Psoas muscle (tissue), 8 donors: ENCODE results near the gene CTIF. TPM values are rescaled to one million over a fixed set of nuclear protein-coding genes. Genes with fewer than 3 reads are reported as not detected.
A peak's percentile ranks its signal among the peaks of the same experiment; 100 is the strongest.

Source experiments
- ATAC-seq, 4 donors: fragments of 200-7000 bp; cut with Tn5 transposase; one replicate each; pipeline ENCODE4 v1.9.1; 2020; ENCODE audit warnings: moderate library complexity in 3 of 4, mild to moderate bottlenecking in 2 of 4
- DNase-seq, 2 donors: peaks; one replicate each; pipeline ENCODE4 v3.0.0-alpha.2; 2020
- H3K27ac ChIP-seq: fragments of 200-600 bp; one replicate; pipeline ENCODE4 v1.8.0; 2022
- H3K27me3 ChIP-seq, 3 donors: fragments of 200-600 bp in 1 of 3; one replicate each; pipeline versions ENCODE4 v1.6.1 to v1.8.0; 2013 to 2022; ENCODE audit warnings: low read length in 2 of 3, mild to moderate bottlenecking in 2 of 3, moderate library complexity in 1 of 3; ENCODE audit not compliant: insufficient read depth in 3 of 3
- H3K36me3 ChIP-seq, 2 donors: fragments of 200-600 bp in 1 of 2; one replicate each; pipeline versions ENCODE4 v1.6.1 to v1.8.0; 2013 to 2022; ENCODE audit warnings: low read depth in 1 of 2, mild to moderate bottlenecking in 1 of 2, moderate library complexity in 1 of 2; ENCODE audit not compliant: insufficient read depth in 1 of 2
- H3K4me1 ChIP-seq: fragments of 200-600 bp; one replicate; pipeline ENCODE4 v1.8.0; 2022
- H3K4me3 ChIP-seq: fragments of 200-600 bp; one replicate; pipeline ENCODE4 v1.8.0; 2022; ENCODE audit warnings: mild to moderate bottlenecking
- H3K9me3 ChIP-seq: fragments of 200-600 bp; one replicate; pipeline ENCODE4 v1.8.0; 2022
- CTCF ChIP-seq: fragments of 200-600 bp; IDR thresholded peaks from one replicate; pipeline ENCODE4 v1.8.0; 2022; ENCODE audit warnings: antibody characterized with exemption
- WGBS, 3 donors: extraction: QIAGEN DNeasy Blood & Tissue Kit; methylation state at CpG; one replicate each; pipeline versions ENCODE4 v1.1.6 to v1.1.7; 2013; 5-methylcytosine and 5-hydroxymethylcytosine counted together
- intact Hi-C, 2 donors: fragments of 100-400 bp; cut with DNase I; formaldehyde crosslinking; loops; one replicate each; pipeline versions ENCODE4 v1.11.0 to v1.14.2; 2022
- polyA plus RNA-seq, 3 donors: library from polyadenylated mRNA; stranded (reverse); fragments of 200-250 nt; gene quantifications; one replicate each; pipeline ENCODE4 v1.2.3, GENCODE V29; 2013
- total RNA-seq, 4 donors: library from RNA; stranded (reverse); fragmentation: NEBNext Ultra II Directional in 2 of 4; extraction: Animal tissue kit (Norgen Biotek cat#: 25700) in 2 of 4; gene quantifications; one replicate each; pipeline versions ENCODE4 v1.2.1 to v1.2.4, GENCODE V29; 2021 to 2023
- donor health status: healthy with polysubstance abuse.
- donor health status: DM: no; HTN: no; CAD: no; lungs with moderate emphysema.
- donor health status: Bipolar disorder and iron deficiency.
- donor health status: healthy.
- donor health status: DM: yes; HTN: yes; CAD: no.
- donor health status: DM: no; HTN: no; CAD: no.
- donor health status: DM: no; HTN: no; CAD: no.
- donor health status: DM: yes; HTN: yes; CAD: no.

CTIF gene
- total and polyA plus RNA-seq, 7 donors, result 11.3 to 40.5 (median 26.9) TPM

DNA sequence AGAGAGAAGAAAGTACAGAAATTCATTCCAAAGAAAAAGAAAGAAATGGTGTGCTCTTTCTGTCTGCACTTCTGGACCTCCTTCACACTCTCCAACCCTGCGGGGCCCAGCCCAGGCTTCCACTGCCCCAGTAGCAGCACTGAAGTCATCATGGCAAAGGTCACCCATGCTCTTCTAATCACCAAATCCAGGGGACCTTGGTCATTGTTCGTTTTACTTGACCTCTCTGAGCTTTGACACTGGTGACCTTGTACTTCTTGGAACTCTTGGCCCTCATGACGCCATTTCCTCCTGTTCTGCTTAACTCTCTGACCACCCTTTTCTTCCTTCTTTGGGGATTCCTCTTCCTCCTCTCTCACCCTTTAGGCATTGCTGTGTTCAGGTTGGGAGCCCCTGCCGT lies 306.3 kb downstream of the CTIF start:
- Histone ChIP-seq H3K4me3 (no peak overlapping the region), H3K27ac (no peak overlapping the region), H3K27me3 (no peaks in the 10 kb centered on the region), H3K9me3 (no peaks in the 10 kb centered on the region), H3K4me1 (peaks cover 13% of the 10 kb centered on the region), H3K36me3 (no peaks in the 10 kb centered on the region)
- intact Hi-C loops, result no loop called here
- ATAC-seq (no peak), DNase-seq (peak in 1 of 2 donors; percentile 4)
- 81 to 86% (median 82%) methylated on average over 4 of the region's 4 CpGs for WGBS, 3 donors
- no peak for TF ChIP-seq CTCF

DNA sequence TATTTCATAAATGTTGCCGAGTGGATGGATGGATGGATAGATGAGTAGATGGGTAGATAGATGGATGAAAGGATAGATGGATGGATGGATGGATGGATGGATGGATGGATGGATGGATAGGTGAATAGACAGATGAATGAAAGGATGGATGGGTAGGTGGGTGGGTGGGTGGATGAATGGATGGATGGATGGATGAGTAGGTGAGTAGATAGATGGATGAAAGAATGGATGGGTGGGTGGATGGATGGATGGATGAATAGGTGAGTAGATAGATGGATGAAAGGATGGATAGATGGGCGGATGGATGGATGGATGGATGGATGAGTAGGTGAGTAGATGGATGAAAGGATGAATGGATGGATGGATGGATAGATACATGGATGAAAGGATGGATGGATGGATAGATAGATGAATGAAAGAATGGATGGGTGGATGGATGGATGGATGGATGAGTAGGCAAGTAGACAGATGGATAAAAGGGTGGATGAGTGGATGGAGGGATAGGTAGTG lies 307.6 kb downstream of the CTIF start:
- DNase-seq (no peak), ATAC-seq (no peak)
- no peaks in the 10 kb centered on the region for H3K36me3 ChIP-seq
- peaks cover 20% of the 10 kb centered on the region for H3K4me1 ChIP-seq
- no peak overlapping the region for H3K27ac ChIP-seq
- TF ChIP-seq CTCF, result no peak
- H3K4me3 ChIP-seq, result no peak overlapping the region
- WGBS, 3 donors, result 93 to 98% (median 97%) methylated on average over 2 of the region's 2 CpGs
- no peaks in the 10 kb centered on the region for H3K9me3 ChIP-seq
- intact Hi-C loops, result no loop called here
- no peaks in the 10 kb centered on the region for H3K27me3 ChIP-seq

DNA sequence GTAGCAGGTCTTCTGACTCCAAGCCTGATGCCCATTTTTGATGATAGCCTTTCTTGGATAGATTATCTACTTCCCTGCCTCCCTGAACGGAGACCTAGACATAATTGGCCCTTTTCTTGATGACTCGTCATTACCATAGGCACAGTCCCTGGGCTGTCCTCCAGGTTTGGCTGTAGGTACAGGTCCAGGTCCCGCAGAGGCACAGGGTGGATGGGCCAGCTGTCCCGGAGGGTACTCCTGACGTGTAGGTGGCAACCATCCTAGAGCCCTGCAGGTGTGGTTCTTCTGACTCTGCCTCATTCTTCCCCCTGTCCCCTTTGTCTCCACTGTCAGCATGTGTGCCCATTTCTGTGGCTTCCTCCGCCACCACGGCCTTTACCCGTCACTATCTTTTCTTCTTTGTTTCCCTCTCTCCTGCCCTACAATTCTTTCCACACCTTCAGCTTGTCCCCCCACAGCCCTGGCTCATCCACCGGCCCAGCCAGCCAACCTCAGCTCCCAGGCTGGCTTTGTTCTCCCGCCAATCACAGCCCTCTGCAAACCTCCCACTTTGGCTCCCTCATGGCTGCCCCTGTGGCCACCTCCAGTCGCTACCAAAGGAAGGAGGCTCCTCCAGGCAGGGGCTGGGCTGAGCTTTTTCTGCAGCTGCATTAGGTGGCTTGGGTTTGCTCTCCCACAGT lies 309.1 kb downstream of the CTIF start:
- WGBS, 3 donors, result 73 to 78% (median 74%) methylated on average over 11 of the region's 11 CpGs
- peaks cover 27% of the 10 kb centered on the region for H3K4me1 ChIP-seq

DNA sequence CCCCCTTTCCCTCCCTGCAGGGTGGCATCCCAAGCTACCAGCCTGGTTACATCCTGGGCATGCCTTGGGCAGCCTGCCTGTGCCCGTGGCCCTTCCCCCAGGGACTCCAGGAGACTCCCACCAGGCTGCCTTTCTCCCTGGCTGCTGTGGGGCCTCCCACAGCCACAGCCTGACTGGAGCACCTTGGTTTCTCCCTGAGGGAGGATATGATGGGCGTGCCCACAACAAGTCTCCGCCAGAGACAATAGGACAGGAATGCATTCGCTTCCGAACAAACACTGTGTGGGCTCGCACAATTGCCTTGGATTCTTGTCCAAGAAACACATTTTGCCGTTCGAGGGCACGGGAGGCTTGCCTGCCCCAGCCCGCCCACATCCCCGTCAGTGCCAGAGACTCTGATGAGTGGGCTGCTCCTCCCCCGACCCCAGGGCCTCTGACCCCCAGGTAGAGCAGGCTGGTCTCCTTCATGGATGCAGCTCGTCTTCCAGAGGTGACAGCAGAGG lies 309.9 kb downstream of the CTIF start:
- peaks cover 24% of the 10 kb centered on the region for H3K4me1 ChIP-seq
- H3K27me3 ChIP-seq, result no peaks in the 10 kb centered on the region
- peak overlapping the region; percentile 16 for H3K27ac ChIP-seq
- intact Hi-C loops, result no loop called here
- H3K4me3 ChIP-seq, result no peak overlapping the region
- H3K9me3 ChIP-seq, result no peaks in the 10 kb centered on the region
- peak; percentile 23 to 62 (median 44) for ATAC-seq
- DNase-seq, result no peak
- 74 to 80% (median 76%) methylated on average over 13 of the region's 13 CpGs for WGBS, 3 donors
- no peak for TF ChIP-seq CTCF
- no peaks in the 10 kb centered on the region for H3K36me3 ChIP-seq

More for the DNA sequence above, 309.1 kb downstream of the CTIF start:
- Histone ChIP-seq H3K9me3 (no peaks in the 10 kb centered on the region), H3K27ac (peak overlapping the region; percentile 16), H3K4me3 (no peak overlapping the region), H3K27me3 (no peaks in the 10 kb centered on the region), H3K36me3 (no peaks in the 10 kb centered on the region)
- intact Hi-C loops, result no loop called here
- DNase-seq, result peak in 1 of 2 donors; percentile 48
- ATAC-seq, result peak in 1 of 4 donors; percentile 8
- no peak for TF ChIP-seq CTCF
